Type B pancreatic cell (in vitro differentiated cells): ENCODE results near the gene FARP1. TPM values are rescaled to one million over a fixed set of nuclear protein-coding genes. Genes with fewer than 3 reads are reported as not detected.
A peak's percentile ranks its signal among the peaks of the same experiment; 100 is the strongest.

Experiments used
- DNase-seq: peaks from one replicate; pipeline ENCODE4 v3.0.0; 2021; ENCODE audit warnings: mixed read lengths; ENCODE audit not compliant: unreplicated experiment; ENCODE audit errors: extremely low spot score
- H3K27ac Mint-ChIP-seq: 2 replicates; pipeline ENCODE4 v1.8.0; 2021; ENCODE audit warnings: mild to moderate bottlenecking, mixed read lengths
- H3K27me3 Mint-ChIP-seq: 2 replicates; pipeline ENCODE4 v1.8.0; 2021; ENCODE audit warnings: mixed read lengths
- H3K36me3 Mint-ChIP-seq: 2 replicates; pipeline ENCODE4 v1.8.0; 2021; ENCODE audit warnings: mixed read lengths
- H3K4me1 Mint-ChIP-seq: one replicate; pipeline ENCODE4 v1.8.0; 2021; ENCODE audit warnings: mixed read lengths; ENCODE audit not compliant: unreplicated experiment
- H3K4me3 Mint-ChIP-seq: 2 replicates; pipeline ENCODE4 v1.8.0; 2021; ENCODE audit warnings: mild to moderate bottlenecking, mixed read lengths
- H3K9me3 Mint-ChIP-seq: 2 replicates; pipeline ENCODE4 v1.8.0; 2021; ENCODE audit warnings: mixed read lengths
- total RNA-seq: library from RNA; stranded (reverse); gene quantifications from 2 replicates; pipeline ENCODE4 v1.2.1, GENCODE V29; 2021; ENCODE audit warnings: low replicate concordance
- TF ChIP-seq, protein P1 (sequence below): fragments of 200-600 bp; sonication (generic); conservative IDR thresholded peaks from 2 replicates; pipeline ENCODE4 v1.5.0; 2021; ENCODE audit warnings: antibody characterized with exemption, mild to moderate bottlenecking

The FARP1 gene
- total RNA-seq, 1 donor from 2014 or later, result 195 TPM

DNA sequence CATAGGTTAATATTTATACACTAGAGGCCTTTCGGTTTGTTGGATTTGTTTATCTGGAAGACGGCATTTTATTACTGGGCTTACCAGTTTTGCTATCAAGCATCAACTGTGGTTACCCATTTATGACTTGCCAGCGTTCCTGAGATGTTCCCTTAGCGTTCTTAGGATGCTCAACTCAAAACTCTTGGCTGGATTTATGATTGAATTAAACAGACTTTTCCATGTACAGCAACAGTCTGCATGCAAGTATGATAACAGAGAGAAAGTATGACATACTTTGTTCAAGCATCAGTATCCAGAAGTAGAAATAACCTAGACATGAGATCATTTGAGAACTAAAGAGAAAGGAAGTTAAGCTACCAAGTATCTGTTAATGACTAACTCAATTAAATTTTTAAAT is 64.1 kb downstream of the FARP1 start:
- no peak for DNase-seq
- Mint-ChIP-seq H3K27me3 (no peaks in the 10 kb centered on the region), H3K4me1 (peaks cover 31% of the 10 kb centered on the region), H3K36me3 (peaks cover 36% of the 10 kb centered on the region), H3K4me3 (peak overlapping the region; percentile 14), H3K27ac (peak overlapping the region; percentile 32), H3K9me3 (peaks cover 19% of the 10 kb centered on the region)
- TF ChIP-seq, protein P1, sequence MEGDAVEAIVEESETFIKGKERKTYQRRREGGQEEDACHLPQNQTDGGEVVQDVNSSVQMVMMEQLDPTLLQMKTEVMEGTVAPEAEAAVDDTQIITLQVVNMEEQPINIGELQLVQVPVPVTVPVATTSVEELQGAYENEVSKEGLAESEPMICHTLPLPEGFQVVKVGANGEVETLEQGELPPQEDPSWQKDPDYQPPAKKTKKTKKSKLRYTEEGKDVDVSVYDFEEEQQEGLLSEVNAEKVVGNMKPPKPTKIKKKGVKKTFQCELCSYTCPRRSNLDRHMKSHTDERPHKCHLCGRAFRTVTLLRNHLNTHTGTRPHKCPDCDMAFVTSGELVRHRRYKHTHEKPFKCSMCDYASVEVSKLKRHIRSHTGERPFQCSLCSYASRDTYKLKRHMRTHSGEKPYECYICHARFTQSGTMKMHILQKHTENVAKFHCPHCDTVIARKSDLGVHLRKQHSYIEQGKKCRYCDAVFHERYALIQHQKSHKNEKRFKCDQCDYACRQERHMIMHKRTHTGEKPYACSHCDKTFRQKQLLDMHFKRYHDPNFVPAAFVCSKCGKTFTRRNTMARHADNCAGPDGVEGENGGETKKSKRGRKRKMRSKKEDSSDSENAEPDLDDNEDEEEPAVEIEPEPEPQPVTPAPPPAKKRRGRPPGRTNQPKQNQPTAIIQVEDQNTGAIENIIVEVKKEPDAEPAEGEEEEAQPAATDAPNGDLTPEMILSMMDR, result no peak

DNA sequence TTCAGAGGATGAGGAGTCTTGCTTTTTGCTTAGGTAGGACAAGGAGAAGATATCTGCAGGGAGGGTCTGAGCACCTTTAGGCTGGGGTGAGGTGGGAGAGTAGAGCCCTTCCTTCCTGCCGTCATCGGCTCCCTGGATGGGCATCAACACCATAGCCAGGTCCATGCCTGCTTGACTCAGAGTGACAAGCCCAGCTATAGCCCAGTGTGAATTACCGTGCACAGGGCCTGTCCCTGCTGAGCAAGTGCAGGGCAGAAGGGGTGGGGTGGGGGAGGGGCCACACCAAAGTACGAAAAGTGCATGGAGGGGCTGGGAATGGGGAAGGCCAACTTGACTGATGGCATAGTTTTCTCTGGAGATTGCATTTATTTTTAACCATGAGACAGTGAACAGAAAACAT is 64.5 kb downstream of the FARP1 start:
- H3K9me3 Mint-ChIP-seq, result peaks cover 19% of the 10 kb centered on the region
- peaks cover 29% of the 10 kb centered on the region for H3K4me1 Mint-ChIP-seq
- H3K36me3 Mint-ChIP-seq, result peaks cover 39% of the 10 kb centered on the region
- TF ChIP-seq, protein P1, result no peak
- no peak for DNase-seq
- H3K27ac Mint-ChIP-seq, result peak overlapping the region; percentile 32
- H3K27me3 Mint-ChIP-seq, result no peaks in the 10 kb centered on the region
- peak overlapping the region; percentile 14 for H3K4me3 Mint-ChIP-seq

DNA sequence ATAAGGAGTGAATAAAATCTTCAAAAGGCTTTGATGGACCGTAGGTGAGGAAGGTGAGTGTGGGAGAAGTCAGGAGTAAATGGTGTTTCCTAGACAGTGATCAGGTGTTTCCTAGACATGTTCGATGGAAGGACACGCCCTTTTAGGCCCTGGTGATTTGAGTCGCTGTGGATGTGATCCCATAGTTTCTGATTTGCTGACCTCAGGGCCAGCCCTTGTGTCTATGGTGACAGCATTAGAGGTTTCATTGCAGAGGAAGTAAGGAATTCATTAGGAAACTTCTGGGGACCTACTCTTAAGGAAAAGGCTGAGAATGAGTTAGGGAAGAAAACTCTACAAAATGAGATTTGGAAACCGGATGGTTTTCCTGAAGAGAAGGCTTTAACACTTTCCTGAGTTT is 65.7 kb downstream of the FARP1 start:
- H3K4me1 Mint-ChIP-seq, result peaks cover 41% of the 10 kb centered on the region
- no peak overlapping the region for H3K4me3 Mint-ChIP-seq
- peak overlapping the region; percentile 14 for H3K27ac Mint-ChIP-seq
- peaks cover 19% of the 10 kb centered on the region for H3K9me3 Mint-ChIP-seq
- no peaks in the 10 kb centered on the region for H3K27me3 Mint-ChIP-seq
- DNase-seq, result no peak
- TF ChIP-seq, protein P1, result no peak
- peaks cover 47% of the 10 kb centered on the region for H3K36me3 Mint-ChIP-seq

DNA sequence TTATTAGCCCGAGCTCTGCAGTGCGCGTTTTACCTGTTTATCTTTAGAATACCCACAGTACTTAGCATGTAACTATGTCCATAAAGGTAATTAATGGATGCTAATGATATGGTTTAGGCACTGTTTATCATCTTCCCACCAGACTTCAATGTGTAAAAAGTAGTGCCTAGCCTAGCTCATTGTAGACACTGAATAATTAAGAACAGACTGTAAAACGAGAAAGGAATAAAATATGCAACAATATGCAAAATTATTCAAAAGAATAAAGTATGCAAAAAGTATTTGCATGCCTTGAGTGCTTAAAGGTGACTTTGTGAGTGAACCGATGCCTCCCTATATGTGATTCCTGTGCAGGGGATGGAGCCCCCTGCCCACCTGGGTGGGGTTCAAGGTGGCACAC is 69.9 kb downstream of the FARP1 start:
- Mint-ChIP-seq H3K4me1 (peaks cover 62% of the 10 kb centered on the region), H3K4me3 (no peak overlapping the region), H3K36me3 (peaks cover 41% of the 10 kb centered on the region), H3K27ac (peak overlapping the region; percentile 58), H3K9me3 (peaks cover 8% of the 10 kb centered on the region), H3K27me3 (no peaks in the 10 kb centered on the region)
- TF ChIP-seq, protein P1, result no peak
- DNase-seq, result no peak

DNA sequence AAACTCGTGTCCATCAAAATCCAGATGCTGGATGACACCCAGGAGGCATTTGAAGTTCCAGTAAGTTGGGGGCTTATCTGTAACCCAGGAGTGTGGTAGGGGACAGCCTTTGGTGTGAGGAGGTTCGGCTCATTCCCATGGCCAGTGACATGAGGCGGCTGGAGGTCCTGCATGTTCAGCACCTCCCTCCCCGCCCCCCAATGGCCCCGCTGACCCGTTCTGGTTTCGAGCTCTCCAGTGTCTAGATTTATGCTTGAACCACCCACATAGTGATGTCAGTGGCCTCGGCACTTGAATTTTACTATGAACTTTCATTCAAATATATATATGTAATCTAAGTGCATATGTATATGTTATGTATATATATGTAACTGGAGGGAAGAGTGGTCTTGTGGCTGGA is 70.5 kb downstream of the FARP1 start:
- TF ChIP-seq, protein P1, result no peak
- Mint-ChIP-seq H3K4me3 (peak overlapping the region; percentile 62), H3K9me3 (peaks cover 8% of the 10 kb centered on the region), H3K36me3 (peaks cover 37% of the 10 kb centered on the region), H3K27ac (peak overlapping the region; percentile 69), H3K4me1 (peaks cover 63% of the 10 kb centered on the region), H3K27me3 (no peaks in the 10 kb centered on the region)
- DNase-seq, result no peak
